Epithelial cell of prostate (primary cell): ENCODE measurements around the gene SLC22A6.
"Not testable (repeated sequence)": the region's sequence is repeated elsewhere in the genome, so short reads cannot be mapped to it uniquely, and the experiment has no call there.

Experiments used
- DNase-seq: peaks from one replicate; pipeline ENCODE4 v3.0.0-alpha.2; 2011; ENCODE audit warnings: low read depth, low spot score
- H3K27ac ChIP-seq: fragments of 450-650 bp; 2 replicates; pipeline ENCODE4 v1.5.1; 2017; ENCODE audit warnings: mild to moderate bottlenecking

The SLC22A6 gene

DNA sequence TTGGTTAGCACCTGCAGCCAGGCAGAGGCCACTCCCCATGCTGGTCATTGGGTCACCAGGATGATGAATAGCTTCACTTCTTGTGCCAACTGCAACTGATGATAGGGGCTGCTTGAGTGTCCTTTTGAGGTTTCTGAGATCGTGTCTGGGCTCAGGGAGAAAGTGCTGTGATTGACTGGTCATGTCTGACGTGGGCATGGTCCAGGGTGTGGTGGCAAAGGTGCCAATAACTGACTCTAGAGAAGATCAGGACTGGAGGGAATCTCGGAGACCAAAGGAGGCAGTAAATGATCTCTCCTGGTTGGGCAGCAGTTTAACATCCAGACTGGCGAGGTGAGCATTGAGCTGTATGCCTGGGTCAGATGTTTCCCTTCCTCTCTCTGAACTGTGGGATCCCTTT, 10.0 kb upstream of the SLC22A6 start:
- H3K27ac ChIP-seq: no peak overlapping the region
- DNase-seq: no peak

DNA sequence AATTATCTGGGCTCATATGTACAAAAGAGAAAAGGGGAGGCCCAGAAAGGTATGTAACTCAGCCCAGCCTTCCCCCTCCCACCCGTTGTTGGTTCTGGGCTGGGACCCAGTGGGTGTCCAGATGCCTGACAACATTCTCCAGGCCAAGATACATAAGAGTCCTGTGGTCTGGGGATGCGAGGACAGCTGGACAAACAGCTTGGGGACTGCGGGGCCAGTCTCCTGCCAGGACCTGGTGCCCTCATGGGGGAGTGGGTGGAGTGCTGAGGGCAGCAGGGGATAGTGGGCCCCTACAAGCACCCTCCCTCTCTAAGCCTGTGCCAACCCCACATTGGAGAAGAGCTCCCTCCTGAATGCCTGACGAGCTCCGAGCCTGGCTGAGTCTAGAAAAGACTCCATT, 3.5 kb upstream of the SLC22A6 start:
- DNase-seq: no peak
- H3K27ac ChIP-seq: no peak overlapping the region

DNA sequence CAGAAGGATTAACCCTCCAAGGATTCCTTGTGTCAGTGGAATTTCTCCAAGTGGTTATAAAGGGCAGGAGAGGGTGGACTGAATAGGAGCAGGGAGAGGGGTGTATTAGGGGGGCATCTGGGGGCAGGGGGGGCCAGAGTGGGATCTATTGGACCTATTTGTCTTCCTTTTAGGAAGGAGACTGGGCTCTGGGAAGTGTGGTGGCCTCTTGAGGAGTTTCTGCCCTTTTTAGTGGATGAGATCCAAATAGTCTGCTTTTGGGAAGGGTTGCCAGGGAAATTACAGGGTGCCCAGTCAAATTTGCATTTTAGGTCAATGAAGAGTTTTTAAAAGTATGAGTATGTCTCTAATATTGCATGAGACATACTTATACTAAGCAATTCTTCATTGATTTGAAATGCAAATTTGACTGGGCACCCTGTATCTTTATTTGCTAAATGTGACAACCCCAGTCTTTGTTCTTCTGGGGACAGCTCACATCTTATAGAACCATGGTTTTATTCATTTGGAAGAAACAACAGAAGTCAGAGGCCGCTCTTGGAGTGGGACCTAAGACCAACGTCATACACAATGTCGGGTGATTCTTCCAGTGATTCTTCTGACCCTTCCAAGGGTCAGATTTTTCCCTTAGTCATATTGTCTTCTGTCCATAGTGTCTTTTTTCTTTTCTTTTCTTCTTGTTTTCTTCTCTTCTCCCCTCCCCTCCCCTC, 429 bp upstream of the SLC22A6 start:
- no peak overlapping the region for H3K27ac ChIP-seq
- no peak for DNase-seq

DNA sequence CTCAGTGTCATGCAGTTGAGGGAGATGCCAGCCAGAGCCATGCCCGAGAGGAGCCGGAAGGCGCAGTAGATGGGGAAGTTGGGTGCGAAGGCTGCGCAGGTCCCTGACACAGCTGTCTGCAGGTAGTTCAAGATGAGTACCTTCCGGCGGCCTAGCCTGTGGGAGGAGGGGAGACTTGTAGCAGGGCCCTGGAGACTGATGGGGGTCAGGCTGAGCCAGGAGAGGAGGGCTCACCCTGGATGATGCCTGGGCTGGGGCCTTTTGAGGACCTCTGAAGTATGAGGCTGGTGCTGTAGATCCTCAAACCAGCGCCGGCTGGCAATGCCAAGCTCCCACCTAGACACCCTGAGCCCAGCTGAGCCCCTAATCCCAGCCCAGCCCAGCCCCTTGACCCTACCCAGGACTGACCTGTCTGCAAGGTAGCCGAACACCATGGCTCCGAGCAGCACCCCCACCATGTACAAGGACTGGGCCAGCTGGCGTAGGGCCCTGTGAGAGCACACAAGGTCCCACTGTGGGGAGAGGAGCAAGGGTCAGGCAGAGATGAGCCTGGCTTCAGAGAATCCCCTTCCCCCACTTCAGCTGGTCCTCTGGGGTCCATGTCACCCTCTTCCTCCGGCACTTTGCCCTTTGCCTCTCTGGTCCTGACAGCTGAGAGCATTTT, 1.1 kb downstream of the SLC22A6 start:
- DNase-seq: no peak
- H3K27ac ChIP-seq: no peak overlapping the region

DNA sequence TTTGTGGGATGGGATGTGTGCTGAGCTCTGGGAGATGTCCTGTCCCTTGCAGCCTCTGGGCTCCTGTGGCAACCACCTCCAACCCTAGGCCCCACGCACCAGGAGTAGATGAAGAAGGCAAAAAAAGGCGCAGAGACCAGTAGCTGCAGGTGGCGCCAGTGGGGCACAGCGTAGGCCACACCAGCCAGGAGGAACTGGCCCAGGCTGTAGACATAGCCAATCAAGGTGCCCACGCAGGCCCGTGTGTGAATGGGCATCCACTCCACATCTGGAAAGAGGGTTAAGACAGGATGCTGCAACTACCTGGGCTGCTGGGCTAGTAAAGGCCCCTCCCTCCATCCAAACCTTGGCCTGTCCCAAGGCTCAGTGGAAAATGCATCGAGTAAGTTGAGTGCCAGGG, 3.0 kb downstream of the SLC22A6 start:
- H3K27ac ChIP-seq: no peak overlapping the region
- no peak for DNase-seq

DNA sequence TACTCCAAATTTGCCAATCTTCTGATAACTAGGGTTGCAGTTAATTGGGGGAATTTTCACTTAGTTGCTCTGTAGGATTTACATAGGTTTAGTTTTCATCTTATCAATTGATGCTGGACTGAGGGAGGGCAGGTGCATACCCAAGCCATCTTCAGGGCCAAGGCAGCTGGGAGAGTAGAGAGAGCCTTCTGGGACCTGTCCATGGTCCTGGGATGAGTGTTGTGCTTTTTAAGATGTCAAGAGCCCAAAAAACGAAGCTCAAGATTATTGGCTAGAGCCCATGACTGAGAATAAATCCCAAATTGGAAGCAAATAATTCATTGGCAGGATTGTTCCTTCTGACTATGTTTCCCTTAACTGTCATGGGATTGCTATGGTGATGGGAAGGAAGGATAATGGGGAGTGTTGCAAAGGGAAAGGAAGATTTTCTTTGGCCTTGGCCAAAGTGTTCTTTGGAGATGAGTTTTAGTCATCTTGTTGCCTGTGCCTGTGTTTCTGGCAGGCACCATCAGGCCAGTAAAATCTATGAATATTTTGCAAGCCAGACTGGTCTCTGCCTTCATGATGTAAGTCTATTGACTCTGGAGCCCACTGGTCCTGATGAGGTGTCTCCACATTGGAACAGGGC, 4.5 kb downstream of the SLC22A6 start:
- no peak for DNase-seq
- H3K27ac ChIP-seq: no peak overlapping the region

DNA sequence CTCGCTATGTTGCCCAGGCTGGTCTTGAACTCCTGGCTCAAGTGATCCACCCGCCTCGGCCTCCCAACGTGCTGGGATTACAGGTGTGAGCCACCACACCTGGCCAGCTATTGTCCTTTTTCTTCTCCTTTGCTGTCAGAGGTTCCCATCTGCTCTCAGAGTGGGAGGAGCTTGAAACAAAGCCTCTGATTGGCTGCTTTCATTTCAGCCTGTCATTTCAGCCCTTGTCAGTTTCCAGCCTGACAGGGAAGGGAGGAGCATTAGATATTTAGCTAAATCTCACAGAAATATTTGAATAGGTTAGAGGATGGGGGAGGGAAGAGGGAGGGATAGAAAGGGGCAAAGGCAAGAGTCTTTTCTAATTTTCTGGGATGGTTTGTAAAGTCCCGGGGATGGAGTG, 8.7 kb downstream of the SLC22A6 start:
- H3K27ac ChIP-seq: no peak overlapping the region
- DNase-seq: no peak

DNA sequence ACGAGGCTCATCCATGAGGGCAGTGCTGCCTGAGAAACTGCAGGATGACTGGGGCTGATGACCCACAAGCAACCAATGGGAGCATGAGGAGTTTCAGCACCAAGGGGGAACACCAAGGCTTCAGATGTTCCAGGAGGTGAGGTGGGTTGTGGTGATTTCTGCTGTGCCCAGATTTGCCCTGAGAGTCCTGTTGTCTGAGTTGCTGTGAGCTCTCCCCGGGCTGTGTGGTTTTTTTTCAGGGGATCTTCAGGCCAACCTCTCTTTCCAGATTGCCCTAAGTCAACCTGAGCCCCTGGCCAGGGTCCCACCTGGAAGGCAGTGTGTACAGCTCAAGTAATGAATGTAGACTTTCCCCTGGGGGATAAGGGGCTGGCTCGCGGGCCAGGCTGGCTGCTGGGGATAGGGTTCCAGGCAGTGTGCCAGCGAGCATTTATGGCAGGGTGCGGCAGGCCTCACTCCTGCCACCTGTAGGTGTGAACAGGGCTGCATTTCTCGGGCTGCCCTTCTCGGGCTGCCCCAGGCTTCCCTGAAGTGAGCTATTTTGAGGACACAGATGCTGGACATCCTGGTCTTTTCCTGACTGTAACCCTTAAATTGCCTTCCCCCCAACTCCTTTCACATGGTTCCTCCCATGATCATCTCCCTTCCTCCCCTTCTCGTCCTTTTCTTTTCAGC, 9.8 kb downstream of the SLC22A6 start:
- no peak overlapping the region for H3K27ac ChIP-seq
- DNase-seq: no peak

DNA sequence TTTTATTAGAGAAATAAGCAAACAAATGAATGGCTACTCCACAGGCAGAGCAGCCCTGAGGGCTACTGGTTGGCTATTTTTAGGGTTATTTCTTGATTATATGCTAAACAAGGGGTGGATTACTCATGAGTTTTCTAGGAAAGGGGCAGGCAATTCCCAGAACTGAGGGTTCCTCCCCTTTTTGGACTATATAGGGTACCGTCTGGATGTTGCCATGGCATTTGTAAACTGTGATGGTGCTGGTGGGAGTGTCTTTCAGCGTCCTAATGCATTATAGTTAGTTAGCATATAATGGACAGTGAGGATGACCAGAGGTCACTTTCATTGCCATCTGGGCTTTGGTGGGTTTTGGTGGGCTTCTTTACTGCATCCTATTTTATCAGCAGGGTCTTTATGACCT, 19.2 kb downstream of the SLC22A6 start:
- H3K27ac ChIP-seq: no peak overlapping the region
- DNase-seq: no peak

DNA sequence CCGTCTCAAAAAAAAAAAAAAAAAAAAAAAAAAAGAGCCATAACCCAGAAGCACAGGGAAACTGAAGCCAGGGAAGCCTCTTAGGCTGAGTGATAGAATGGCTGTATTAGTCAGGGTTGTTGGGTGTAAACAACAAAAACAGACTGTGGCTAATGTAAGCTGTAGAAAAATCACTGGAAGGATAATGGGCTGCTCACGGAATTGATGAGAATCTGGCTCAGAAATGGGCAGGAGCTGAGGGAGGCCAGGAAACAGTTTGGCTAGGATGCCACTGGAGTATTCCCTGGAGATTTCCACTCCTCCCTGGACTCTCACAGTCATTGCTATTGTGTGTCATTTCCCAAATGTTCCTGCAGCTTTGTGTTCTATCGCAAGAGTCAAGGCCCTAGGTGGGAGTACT, 22.4 kb downstream of the SLC22A6 start:
- DNase-seq: no peak

DNA sequence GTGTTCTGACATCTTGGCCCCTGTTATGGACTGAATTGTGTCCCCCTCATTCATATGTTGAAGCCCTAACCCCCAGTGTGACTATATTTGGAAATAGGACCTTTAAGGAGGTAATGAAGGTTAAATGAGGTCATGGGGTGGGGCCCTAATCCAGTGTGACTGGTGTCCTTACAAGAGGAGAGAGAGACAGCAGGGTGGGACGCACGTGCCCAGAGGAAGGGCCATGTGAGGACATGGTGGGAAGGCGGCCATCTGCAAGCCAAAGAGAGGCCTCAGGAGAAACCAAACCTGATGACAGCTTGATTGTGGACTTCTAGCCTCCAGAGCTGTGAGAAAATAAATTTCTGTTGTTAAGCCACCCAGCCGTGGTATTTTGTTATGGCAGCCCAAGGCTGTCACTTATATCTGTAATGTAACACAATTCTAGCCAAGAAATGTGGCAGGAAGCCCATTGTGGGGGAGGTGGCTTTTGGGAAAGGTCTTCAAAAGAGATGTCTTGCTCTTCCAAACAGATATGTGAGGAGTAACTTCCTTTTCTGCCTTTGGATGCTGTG, 23.7 kb downstream of the SLC22A6 start:
- DNase-seq: no peak
- H3K27ac ChIP-seq: no peak overlapping the region

More for the DNA sequence above, 22.4 kb downstream of the SLC22A6 start:
- H3K27ac ChIP-seq: no peak overlapping the region

DNA sequence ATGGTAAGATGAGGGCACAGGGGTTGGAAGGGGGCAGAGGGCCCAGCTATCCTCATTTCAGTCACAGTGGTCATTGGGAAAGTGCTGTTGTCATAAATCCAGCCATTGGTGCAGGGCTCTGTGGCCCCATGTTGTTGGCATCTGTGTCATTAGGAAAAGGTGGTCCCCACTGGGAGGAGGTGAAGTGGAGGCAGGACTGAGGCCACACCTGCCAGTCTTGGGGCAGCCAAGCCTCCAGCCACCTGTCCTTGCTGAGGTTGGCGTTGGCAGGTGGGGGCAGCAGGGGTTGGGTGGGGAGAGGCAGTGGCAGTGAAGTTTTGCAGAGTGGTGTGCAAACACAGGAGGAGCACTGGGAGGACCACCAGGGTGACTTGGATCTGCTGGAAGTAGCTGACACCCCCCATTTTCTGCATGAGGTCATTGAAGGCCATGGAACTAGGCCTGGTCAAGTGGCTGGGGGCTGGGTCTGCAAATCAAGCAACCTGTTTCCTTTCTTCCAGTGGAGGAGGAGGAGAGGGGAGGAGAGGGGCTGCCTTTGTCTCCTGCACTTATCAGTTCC, 25.3 kb downstream of the SLC22A6 start:
- no peak overlapping the region for H3K27ac ChIP-seq
- DNase-seq: no peak

DNA sequence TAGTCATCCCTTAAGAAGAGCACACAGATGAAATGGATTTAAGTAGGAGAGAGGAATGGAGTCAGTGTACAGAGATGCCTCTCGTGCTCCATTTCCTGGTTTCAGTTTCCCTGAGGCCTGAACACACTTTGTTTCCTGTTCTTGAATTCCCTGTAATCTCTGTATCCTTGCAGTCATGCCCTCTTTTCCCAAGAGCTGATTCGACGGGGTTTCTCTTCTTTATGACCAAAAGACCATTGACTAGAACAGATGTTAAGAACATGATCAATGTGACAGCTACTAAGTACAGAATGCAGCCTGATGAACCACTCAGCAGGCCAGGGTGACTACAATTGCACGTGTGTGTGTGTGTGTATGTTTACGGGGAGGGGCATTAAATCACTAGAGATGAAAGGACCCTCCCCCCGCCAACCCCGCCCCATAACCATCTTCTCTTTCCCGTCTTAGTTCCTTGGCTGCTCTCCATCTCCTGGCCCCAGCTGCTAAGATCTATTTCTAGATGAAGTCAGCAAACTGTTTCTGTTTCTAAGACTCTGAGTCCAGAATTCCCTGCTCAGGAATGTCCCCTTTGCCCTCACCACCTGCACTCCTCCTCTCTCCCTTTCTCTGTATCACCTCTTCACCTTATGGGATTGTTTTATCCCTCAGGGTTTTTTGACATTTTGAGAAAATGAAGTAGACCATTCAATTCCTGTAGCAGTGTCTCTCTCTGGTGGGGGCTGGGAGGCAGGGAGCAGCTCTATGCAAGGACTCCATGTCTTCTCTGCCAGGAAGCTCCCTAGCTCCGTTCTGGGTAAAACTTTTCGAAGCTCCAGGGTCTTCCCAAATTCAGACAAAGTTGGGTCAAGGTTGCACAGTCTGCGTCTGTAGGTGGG, 26.0 kb downstream of the SLC22A6 start:
- H3K27ac ChIP-seq: no peak overlapping the region
- DNase-seq: no peak

DNA sequence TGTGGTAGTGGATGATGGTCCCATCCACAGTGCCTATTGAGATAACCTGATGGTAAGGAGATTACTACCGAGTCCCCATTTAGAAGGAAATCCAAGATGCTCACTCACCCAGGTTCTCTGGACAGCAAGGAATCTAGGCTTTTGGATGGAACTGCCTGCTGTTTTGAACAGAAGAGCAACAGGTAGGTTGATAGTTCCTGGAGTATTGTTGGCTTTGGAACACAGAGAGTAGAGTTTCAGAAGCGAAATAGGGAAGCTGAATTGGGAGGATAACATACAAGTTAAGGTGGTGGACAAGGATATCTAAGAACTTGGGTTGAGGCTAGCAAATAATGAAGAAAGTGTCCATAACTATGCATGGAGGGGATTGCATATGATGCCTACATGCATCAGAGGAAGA, 27.6 kb downstream of the SLC22A6 start:
- H3K27ac ChIP-seq: no peak overlapping the region
- no peak for DNase-seq

DNA sequence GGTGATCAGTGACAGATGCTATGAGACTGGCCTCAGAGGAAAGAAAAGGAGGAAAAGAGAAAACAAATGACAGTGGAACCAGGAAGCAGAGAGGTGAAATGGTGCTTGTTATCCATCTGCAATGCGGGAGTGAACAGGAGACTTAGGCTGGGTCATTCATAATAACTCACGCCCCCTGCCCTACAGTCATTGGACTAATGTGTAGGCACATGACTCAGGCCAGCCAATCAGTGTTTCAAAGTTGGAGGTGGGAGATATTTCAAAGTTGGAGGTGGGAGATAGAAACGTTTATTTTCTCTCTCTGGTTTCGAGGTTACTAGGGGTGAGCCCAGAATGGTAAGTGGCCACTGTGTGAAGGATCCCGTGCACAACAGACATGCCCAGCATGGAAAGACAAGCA, 30.3 kb downstream of the SLC22A6 start:
- no peak overlapping the region for H3K27ac ChIP-seq
- no peak for DNase-seq

DNA sequence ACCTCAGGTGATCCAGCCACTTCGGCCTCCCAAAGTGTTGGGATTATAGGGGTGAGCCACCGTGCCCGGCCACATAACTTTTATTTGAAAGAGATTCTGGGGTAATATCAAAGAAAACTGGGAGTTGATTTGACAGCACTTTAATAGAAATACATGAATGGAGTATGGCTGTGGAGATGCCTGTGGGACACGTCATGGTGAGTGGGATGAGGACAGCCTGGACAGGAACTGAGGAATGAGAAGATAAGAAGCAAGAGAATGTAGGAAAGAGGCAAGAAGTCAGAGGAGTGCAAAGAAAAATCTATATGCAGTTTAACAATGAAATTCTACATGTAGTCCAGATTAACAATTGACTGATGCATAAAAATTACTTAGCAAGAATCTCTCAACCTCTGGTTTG, 31.0 kb downstream of the SLC22A6 start:
- no peak overlapping the region for H3K27ac ChIP-seq
- DNase-seq: no peak

DNA sequence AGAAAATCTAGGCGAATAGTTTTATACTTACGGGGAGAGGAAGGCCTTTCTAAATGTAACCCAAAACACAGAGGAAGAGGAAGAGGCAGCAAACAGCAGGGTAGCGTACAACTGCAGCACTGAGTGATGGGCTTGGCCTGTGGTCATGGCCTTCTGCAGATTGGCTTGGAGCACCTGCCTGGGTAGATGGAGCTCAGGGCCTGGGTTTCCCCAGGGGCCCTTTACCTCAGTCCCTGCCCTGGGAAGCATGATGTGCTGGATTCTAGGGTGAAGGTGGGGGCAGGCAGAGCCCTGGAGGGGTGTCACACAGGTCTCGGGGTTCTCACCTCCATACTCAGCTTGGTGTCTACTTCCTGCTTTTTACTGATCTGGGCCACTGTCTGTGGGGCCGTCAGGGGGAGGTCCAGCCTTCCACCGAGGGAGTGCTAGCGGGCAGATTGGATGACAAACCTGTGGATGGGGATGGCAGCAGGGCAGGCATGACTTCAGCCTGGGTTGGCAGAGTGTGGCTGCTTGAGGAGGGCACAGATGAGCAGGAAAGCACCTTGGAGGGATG, 35.9 kb downstream of the SLC22A6 start:
- DNase-seq: no peak
- H3K27ac ChIP-seq: no peak overlapping the region

DNA sequence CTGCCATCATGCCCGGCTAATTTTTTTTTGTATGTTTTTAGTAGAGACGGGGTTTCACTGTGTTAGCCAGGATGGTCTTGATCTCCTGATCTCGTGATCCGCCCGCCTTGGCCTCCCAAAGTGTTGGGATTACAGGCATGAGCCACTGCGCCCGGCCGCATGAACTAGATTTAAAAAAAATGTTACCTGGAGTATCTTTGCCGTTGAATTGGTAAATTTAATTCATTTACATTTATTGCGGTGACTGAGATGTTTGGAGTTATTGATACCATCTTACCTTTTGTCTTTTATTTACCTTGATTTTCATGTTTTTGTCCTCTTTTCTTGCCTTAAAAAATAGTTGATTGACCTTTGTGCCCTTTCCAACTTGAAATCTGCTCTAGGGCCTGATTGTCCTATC, 39.2 kb downstream of the SLC22A6 start:
- not testable (repeated sequence) for H3K27ac ChIP-seq, DNase-seq

DNA sequence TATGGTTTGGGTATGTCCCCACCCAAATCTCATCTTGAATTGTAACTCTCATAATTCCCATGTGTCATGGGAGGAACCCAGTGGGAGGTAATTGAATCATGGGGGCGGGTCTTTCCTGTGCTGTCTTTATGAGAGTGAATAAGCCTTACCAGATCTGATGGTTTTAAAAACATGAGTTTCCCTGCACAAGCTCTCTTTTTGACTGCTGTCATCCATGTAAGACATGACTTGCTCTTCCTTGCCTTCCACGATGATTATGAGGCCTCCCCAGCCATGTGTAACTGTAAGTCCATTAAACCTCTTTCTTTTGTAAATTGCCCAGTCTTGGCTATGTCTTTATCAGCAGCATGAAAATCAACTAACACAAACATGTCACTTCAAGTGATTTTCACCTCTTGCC, 47.2 kb downstream of the SLC22A6 start:
- H3K27ac ChIP-seq, DNase-seq: not testable (repeated sequence)

DNA sequence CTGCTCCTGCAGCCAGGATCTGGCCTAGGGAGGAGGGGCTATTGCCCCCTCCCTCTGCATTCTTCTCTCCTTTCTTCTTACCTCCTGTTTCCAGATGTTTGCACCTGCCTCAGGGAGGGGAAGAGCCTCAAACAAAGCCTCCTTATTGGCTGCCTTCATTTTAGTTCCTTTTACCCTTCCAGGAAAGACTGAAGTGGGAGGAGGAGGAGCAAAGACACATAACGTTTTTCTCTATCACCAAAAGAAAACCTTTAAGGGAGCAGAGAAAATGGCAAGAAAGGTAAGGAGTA, 50.3 kb downstream of the SLC22A6 start:
- H3K27ac ChIP-seq: no peak overlapping the region
- DNase-seq: no peak
